CD14-positive monocyte (primary cell): ENCODE measurements around the gene PFKP. TPM values are rescaled to one million over a fixed set of nuclear protein-coding genes. Genes with fewer than 3 reads are reported as not detected.

Experiments
- DNase-seq, 3 donors: peaks; one replicate each; pipeline ENCODE4 v3.0.0-alpha.2; 2011 to 2022
- H2AFZ ChIP-seq: 2 replicates; pipeline ENCODE4 v1.6.0; 2012; ENCODE audit warnings: mild to moderate bottlenecking, low read depth, low read length, inconsistent platforms; ENCODE audit not compliant: insufficient read depth, poor library complexity, severe bottlenecking
- H3K27ac ChIP-seq, 2 donors: 1 replicate in 1 of 2; 2 replicates in 1 of 2; pipeline ENCODE4 v1.5.1; 2012 to 2013; ENCODE audit warnings: low read length in 2 of 2, control low read depth in 1 of 2, inconsistent platforms in 1 of 2, low read depth in 1 of 2, mild to moderate bottlenecking in 1 of 2
- H3K27me3 ChIP-seq, 2 donors: one replicate each; pipeline versions ENCODE4 v1.6.0 to v1.6.1; 2011 to 2013; ENCODE audit warnings: low read length in 2 of 2; ENCODE audit not compliant: control insufficient read depth in 2 of 2, insufficient read depth in 2 of 2
- H3K36me3 ChIP-seq, 2 donors: replicated peaks in 1 of 2; 1 replicate in 1 of 2; 2 replicates in 1 of 2; pipeline versions ENCODE4 v1.5.1 to v1.6.1; 2012 to 2013; ENCODE audit warnings: low read length in 2 of 2, control low read depth in 1 of 2, inconsistent platforms in 1 of 2, mild to moderate bottlenecking in 1 of 2; ENCODE audit not compliant: insufficient read depth in 2 of 2, control insufficient read depth in 1 of 2
- H3K4me1 ChIP-seq, 2 donors: 1 replicate in 1 of 2; 2 replicates in 1 of 2; pipeline versions ENCODE4 v1.5.1 to v1.6.1; 2012 to 2013; ENCODE audit warnings: low read length in 2 of 2, control low read depth in 1 of 2, inconsistent platforms in 1 of 2, mild to moderate bottlenecking in 1 of 2, moderate library complexity in 1 of 2; ENCODE audit not compliant: insufficient read depth in 2 of 2, control insufficient read depth in 1 of 2
- H3K4me2 ChIP-seq: replicated peaks from 2 replicates; pipeline ENCODE3; 2012; ENCODE audit warnings: low read length, moderate library complexity, mild to moderate bottlenecking; ENCODE audit not compliant: poor library complexity, severe bottlenecking; ENCODE audit errors: extremely low read depth
- H3K4me3 ChIP-seq, 3 experiments: fragments of 200-600 bp in 1 of 3; sonication (generic) in 1 of 3; replicated peaks in 1 of 3; 1 replicate in 2 of 3; 2 replicates in 1 of 3; pipeline ENCODE4 v1.5.1; 2011 to 2013; ENCODE audit warnings: low read length in 3 of 3, mild to moderate bottlenecking in 3 of 3, control low read depth in 2 of 3, low read depth in 2 of 3, inconsistent platforms in 1 of 3, moderate library complexity in 1 of 3
- H3K79me2 ChIP-seq: 2 replicates; pipeline ENCODE4 v1.6.0; 2012; ENCODE audit warnings: mild to moderate bottlenecking, control low read depth, inconsistent platforms, low read length, moderate library complexity; ENCODE audit not compliant: insufficient read depth
- H3K9ac ChIP-seq: 2 replicates; pipeline ENCODE4 v1.6.0; 2017; ENCODE audit warnings: low read length, mild to moderate bottlenecking; ENCODE audit not compliant: insufficient read depth, poor library complexity, severe bottlenecking
- H3K9me3 ChIP-seq, 2 donors: replicated peaks in 1 of 2; 1 replicate in 1 of 2; 2 replicates in 1 of 2; pipeline versions ENCODE4 v1.5.1 to v1.6.1; 2012 to 2013; ENCODE audit warnings: low read length in 2 of 2, control low read depth in 1 of 2; ENCODE audit not compliant: control insufficient read depth in 1 of 2, insufficient read depth in 1 of 2
- H4K20me1 ChIP-seq: 2 replicates; pipeline ENCODE4 v1.6.0; 2012; ENCODE audit warnings: mild to moderate bottlenecking, low read length, control low read depth, moderate library complexity; ENCODE audit not compliant: insufficient read depth
- H3K27ac Mint-ChIP-seq, 7 donors: one replicate each; pipeline ENCODE4 v1.8.0; 2020; ENCODE audit warnings: mild to moderate bottlenecking in 7 of 7, mixed read lengths in 7 of 7, moderate library complexity in 6 of 7, inconsistent platforms in 2 of 7
- H3K27me3 Mint-ChIP-seq, 3 donors: one replicate each; pipeline ENCODE4 v1.8.0; 2021 to 2022; ENCODE audit warnings: low read depth in 3 of 3, mild to moderate bottlenecking in 3 of 3, mixed read lengths in 3 of 3, moderate library complexity in 3 of 3, inconsistent platforms in 1 of 3
- H3K36me3 Mint-ChIP-seq, 2 donors: one replicate each; pipeline ENCODE4 v1.8.0; 2020; ENCODE audit warnings: mixed read lengths in 2 of 2, inconsistent platforms in 1 of 2, mild to moderate bottlenecking in 1 of 2
- H3K4me1 Mint-ChIP-seq: one replicate; pipeline ENCODE4 v1.8.0; 2020; ENCODE audit warnings: mild to moderate bottlenecking, mixed read lengths
- H3K4me3 Mint-ChIP-seq, 2 donors: one replicate each; pipeline ENCODE4 v1.8.0; 2020; ENCODE audit warnings: mild to moderate bottlenecking in 2 of 2, mixed read lengths in 2 of 2, moderate library complexity in 1 of 2
- H3K9me3 Mint-ChIP-seq, 7 donors: one replicate each; pipeline ENCODE4 v1.8.0; 2020 to 2022; ENCODE audit warnings: mixed read lengths in 7 of 7, mild to moderate bottlenecking in 6 of 7, moderate library complexity in 6 of 7, inconsistent platforms in 2 of 7
- CTCF ChIP-seq: fragments of 200-600 bp; IDR thresholded peaks from one replicate; pipeline ENCODE4 v1.8.0; 2022; ENCODE audit warnings: antibody characterized with exemption, mild to moderate bottlenecking
- WGBS: methylation state at CpG from one replicate; pipeline ENCODE4 v1.1.5; 2013; ENCODE audit warnings: missing lambda C conversion rate; ENCODE audit not compliant: insufficient coverage; 5-methylcytosine and 5-hydroxymethylcytosine counted together
- intact Hi-C, 2 donors: fragments of 100-400 bp; cut with micrococcal nuclease; formaldehyde crosslinking; loops; one replicate each; pipeline versions ENCODE4 v1.15.0 to v1.15.1; 2023
- polyA plus RNA-seq, 3 donors: library from polyadenylated mRNA; depleted of rRNA in 1 of 3; unstranded in 2 of 3; stranded (reverse) in 1 of 3; fragments of 300-500 nt in 2 of 3; fragments of >200 nt in 1 of 3; fragmentation: Illumina TruSeq in 2 of 3; gene quantifications; 1 replicate in 2 of 3; 2 replicates in 1 of 3; pipeline ENCODE4 v1.2.3, GENCODE V29; 2012 to 2021

Gene PFKP
- polyA plus RNA-seq, 3 donors, result 6.5 to 14.2 (median 8.1) TPM

- Mint-ChIP-seq H3K4me3 (no peak overlapping the region), H3K4me1 (peaks cover 5% of the 10 kb centered on the region), H3K9me3 (no peaks in the 10 kb centered on the region), H3K27me3 (no peaks in the 10 kb centered on the region), H3K36me3 (peaks cover 61 to 64% of the 10 kb centered on the region in 2 donors), H3K27ac (peak overlapping the region in 2 of 7 donors; percentile 0 to 27)
- Histone ChIP-seq H3K27ac (no peak overlapping the region), H2AFZ (no peak overlapping the region), H3K4me2 (no peak overlapping the region), H3K27me3 (no peaks in the 10 kb centered on the region), H3K9me3 (no peaks in the 10 kb centered on the region), H3K9ac (no peak overlapping the region), H3K4me1 (peaks cover 7 to 9% of the 10 kb centered on the region in 2 donors), H4K20me1 (no peaks in the 10 kb centered on the region), H3K36me3 (peaks cover 44 to 69% of the 10 kb centered on the region in 2 donors), H3K4me3 (no peak overlapping the region), H3K79me2 (no peaks in the 10 kb centered on the region)
- DNase-seq, result no peak
- WGBS, result 94% methylated on average over 27 of the region's 28 CpGs
- no peak for TF ChIP-seq CTCF
- intact Hi-C loops, result no loop called here
These were observed 37.0 kb downstream of the PFKP start for GRCh38 chr10:3104251-3104918.

- no peak overlapping the region for H3K27ac ChIP-seq
- no peaks in the 10 kb centered on the region for H4K20me1 ChIP-seq
- intact Hi-C loops, result no loop called here
- Mint-ChIP-seq H3K4me1 (no peaks in the 10 kb centered on the region), H3K9me3 (no peaks in the 10 kb centered on the region), H3K4me3 (no peak overlapping the region), H3K27me3 (no peaks in the 10 kb centered on the region), H3K27ac (no peak overlapping the region), H3K36me3 (peaks cover 60 to 62% of the 10 kb centered on the region in 2 donors)
- WGBS, result 85% methylated on average over 18 of the region's 20 CpGs
- H3K4me1 ChIP-seq, result peaks cover 0 to under 1% of the 10 kb centered on the region in 2 donors
- no peaks in the 10 kb centered on the region for H3K79me2 ChIP-seq
- no peaks in the 10 kb centered on the region for H3K27me3 ChIP-seq
- DNase-seq, result no peak
- H3K4me3 ChIP-seq, result no peak overlapping the region
- no peak overlapping the region for H3K9ac ChIP-seq
- TF ChIP-seq CTCF, result no peak
- no peaks in the 10 kb centered on the region for H3K9me3 ChIP-seq
- peaks cover 47 to 74% of the 10 kb centered on the region in 2 donors for H3K36me3 ChIP-seq
- no peak overlapping the region for H2AFZ ChIP-seq
- H3K4me2 ChIP-seq, result no peak overlapping the region
These were observed 37.8 kb downstream of the PFKP start for GRCh38 chr10:3105166-3105565.
